HL-60 (cell line): Measurements from ENCODE around the gene AKAP12.

Experiments
- DNase-seq, 2 experiments: peaks; one replicate each; pipeline ENCODE4 v3.0.0-alpha.2; 2010 to 2020; ENCODE audit warnings: low read depth in 1 of 2, low spot score in 1 of 2
- H3K27ac ChIP-seq: fragments of 250-450 bp; sonication (Bioruptor Pico); replicated peaks from 2 replicates; pipeline ENCODE4 v1.5.1; 2020; ENCODE audit warnings: mild to moderate bottlenecking, moderate library complexity
- H3K27me3 ChIP-seq: fragments of 250-450 bp; sonication (Bioruptor Pico); 2 replicates; pipeline ENCODE4 v1.5.1; 2021; ENCODE audit warnings: mild to moderate bottlenecking, moderate library complexity; ENCODE audit not compliant: insufficient read depth, poor library complexity, severe bottlenecking
- H3K4me3 ChIP-seq: replicated peaks from 2 replicates; pipeline ENCODE4 v1.5.1; 2011; ENCODE audit warnings: mild to moderate bottlenecking, control low read depth, low read length; ENCODE audit not compliant: insufficient read depth
- GABPA ChIP-seq: IDR thresholded peaks from 2 replicates; pipeline ENCODE4 v1.6.1; 2012; ENCODE audit warnings: low read depth
- POLR2AphosphoS5 ChIP-seq: IDR thresholded peaks from 2 replicates; pipeline ENCODE4 v1.6.1; 2012; ENCODE audit warnings: low read depth
- REST ChIP-seq: IDR thresholded peaks from 2 replicates; pipeline ENCODE4 v1.6.1; 2012; ENCODE audit warnings: low read depth; ENCODE audit not compliant: insufficient replicate concordance
- SPI1 ChIP-seq: IDR thresholded peaks from 2 replicates; pipeline ENCODE4 v1.6.1; 2012; ENCODE audit warnings: low read depth, mild to moderate bottlenecking, borderline replicate concordance
- TF ChIP-seq, protein P1 (sequence below): IDR thresholded peaks from one replicate; pipeline ENCODE4 v1.5.1; 2011; ENCODE audit warnings: low read length, control low read depth, inconsistent platforms; ENCODE audit not compliant: insufficient read depth

AKAP12 gene

DNA sequence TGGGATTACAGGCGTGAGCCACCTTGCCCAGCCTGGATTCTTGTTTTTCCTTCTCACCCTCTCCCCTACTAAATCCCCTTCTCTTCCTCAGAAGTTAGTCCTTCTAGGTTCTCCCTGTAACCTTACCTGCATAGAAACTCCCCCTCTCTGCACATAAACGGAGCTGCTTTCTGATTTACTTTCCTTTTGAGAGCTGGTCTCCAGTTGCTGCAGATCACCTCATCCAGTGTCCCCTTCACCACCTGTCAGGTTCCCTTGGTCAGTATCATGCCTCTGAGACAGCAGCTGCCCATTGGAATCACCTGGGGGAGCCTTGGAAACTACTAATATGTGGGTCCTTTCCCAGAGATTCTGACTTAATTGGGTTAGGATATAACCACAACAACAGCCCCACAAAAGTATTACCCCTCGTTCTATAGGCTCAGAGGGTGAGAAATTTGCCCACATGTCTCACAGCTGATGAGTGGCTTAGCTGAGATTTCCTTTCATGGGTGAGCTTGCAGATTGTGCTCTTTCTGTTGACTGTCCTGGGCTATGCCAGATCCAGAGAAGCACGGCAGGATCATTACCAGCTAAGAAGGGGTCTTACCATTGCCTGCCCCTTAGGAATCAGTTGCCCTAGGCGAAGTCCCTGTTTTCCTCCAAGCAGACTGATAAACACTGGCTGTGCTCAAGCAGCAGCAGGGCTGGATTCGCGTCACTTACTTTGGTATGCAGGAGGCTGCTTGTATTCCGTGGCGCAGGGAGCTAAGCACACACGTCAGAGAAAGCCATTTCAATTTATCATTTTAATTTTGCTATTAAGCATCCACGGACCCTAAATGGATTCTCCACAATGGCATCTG is 51.3 kb downstream of the AKAP12 start:
- no peak overlapping the region for H3K27ac ChIP-seq
- TF ChIP-seq, protein P1, sequence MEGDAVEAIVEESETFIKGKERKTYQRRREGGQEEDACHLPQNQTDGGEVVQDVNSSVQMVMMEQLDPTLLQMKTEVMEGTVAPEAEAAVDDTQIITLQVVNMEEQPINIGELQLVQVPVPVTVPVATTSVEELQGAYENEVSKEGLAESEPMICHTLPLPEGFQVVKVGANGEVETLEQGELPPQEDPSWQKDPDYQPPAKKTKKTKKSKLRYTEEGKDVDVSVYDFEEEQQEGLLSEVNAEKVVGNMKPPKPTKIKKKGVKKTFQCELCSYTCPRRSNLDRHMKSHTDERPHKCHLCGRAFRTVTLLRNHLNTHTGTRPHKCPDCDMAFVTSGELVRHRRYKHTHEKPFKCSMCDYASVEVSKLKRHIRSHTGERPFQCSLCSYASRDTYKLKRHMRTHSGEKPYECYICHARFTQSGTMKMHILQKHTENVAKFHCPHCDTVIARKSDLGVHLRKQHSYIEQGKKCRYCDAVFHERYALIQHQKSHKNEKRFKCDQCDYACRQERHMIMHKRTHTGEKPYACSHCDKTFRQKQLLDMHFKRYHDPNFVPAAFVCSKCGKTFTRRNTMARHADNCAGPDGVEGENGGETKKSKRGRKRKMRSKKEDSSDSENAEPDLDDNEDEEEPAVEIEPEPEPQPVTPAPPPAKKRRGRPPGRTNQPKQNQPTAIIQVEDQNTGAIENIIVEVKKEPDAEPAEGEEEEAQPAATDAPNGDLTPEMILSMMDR = no peak
- TF ChIP-seq SPI1 (no peak), GABPA (no peak), REST (no peak), POLR2AphosphoS5 (no peak)
- H3K4me3 ChIP-seq = no peak overlapping the region
- DNase-seq = no peak
- peaks cover 5% of the 10 kb centered on the region for H3K27me3 ChIP-seq

- Histone ChIP-seq H3K4me3 (no peak overlapping the region), H3K27ac (no peak overlapping the region), H3K27me3 (peaks cover 6% of the 10 kb centered on the region)
- DNase-seq = no peak
- TF ChIP-seq GABPA = no peak
- no peak for TF ChIP-seq SPI1
- no peak for TF ChIP-seq POLR2AphosphoS5
- TF ChIP-seq REST = no peak
Observed at GRCh38 chr6:151291722-151292059, 51.9 kb downstream of the AKAP12 start.

DNA sequence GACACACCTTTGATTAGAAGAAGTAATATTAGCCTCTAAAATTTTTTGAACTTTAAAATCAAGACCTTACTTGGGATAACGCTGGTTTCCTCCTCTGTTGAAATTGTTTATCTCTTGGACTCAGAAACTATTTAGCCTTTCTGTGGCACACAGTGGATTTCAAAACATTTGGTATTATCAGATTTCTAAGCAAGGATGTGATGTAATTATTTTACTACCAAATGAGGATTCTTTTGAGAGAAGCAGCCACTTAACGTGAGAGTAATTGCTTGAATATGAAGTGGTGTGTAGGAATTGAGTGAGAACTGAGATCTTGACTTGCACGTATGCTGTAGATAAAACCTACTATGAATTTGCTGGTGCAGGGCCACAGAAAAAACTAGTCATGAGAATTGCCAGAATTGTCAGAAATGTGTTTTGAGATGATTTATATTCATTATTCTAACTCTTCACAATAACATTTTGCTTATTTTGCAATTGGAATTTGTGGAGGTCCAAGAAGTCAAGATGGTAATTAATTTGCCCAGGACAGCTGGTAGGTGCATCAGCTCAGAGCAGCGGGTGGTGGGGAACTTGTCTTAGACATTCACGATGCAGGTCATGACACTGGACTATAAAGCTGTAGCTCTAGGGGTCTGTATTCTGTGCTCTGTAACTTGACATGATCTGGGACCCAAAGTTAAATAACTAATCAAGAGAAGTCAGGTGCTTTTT is 53.4 kb downstream of the AKAP12 start:
- no peak overlapping the region for H3K4me3 ChIP-seq
- no peak for TF ChIP-seq POLR2AphosphoS5
- TF ChIP-seq, protein P1 = no peak
- TF ChIP-seq REST = no peak
- no peak for TF ChIP-seq GABPA
- no peak for TF ChIP-seq SPI1
- no peak for DNase-seq
- peaks cover 10% of the 10 kb centered on the region for H3K27me3 ChIP-seq
- H3K27ac ChIP-seq = no peak overlapping the region
